ENCODE data around the gene UNC79. TPM values are rescaled to one million over a fixed set of nuclear protein-coding genes. Genes with fewer than 3 reads are reported as not detected.

Gene UNC79
- total RNA-seq, 6 experiments from 2014 or later, result 0.02 to 0.08 (median 0.05) TPM

GRCh38 chr14:93532541-93532940 is 101.8 kb downstream of the UNC79 start:
- no peak for TF ChIP-seq CTCF (IDR thresholded peaks at IDR 0.05)
- Mint-ChIP-seq H3K27me3 (ENCODE audit: insufficient read depth) (no peaks in the 10 kb centered on the region), H3K36me3 (ENCODE audit: low read depth) (no peaks in the 10 kb centered on the region), H3K9me3 (peaks cover 4% of the 10 kb centered on the region), H3K4me3 (no peak overlapping the region), H3K27ac (no peak overlapping the region), H3K4me1 (ENCODE audit: low read depth) (no peaks in the 10 kb centered on the region)
- DNase-seq, result no peak

- no peak overlapping the region for H3K4me3 Mint-ChIP-seq
- TF ChIP-seq CTCF (IDR thresholded peaks at IDR 0.05), result no peak
- no peaks in the 10 kb centered on the region; the same call in 1 of the 2 replicates for H3K27me3 Mint-ChIP-seq (ENCODE audit: insufficient read depth)
- no peak for DNase-seq
- H3K9me3 Mint-ChIP-seq, result peaks cover 4% of the 10 kb centered on the region
- H3K36me3 Mint-ChIP-seq (ENCODE audit: low read depth), result no peaks in the 10 kb centered on the region
- H3K4me1 Mint-ChIP-seq (ENCODE audit: low read depth), result no peaks in the 10 kb centered on the region
- no peak overlapping the region for H3K27ac Mint-ChIP-seq
These were observed 102.7 kb downstream of the UNC79 start for GRCh38 chr14:93533437-93533836.

- Mint-ChIP-seq H3K27me3 (ENCODE audit: insufficient read depth) (no peaks in the 10 kb centered on the region; the same call in 1 of the 2 replicates), H3K36me3 (ENCODE audit: low read depth) (no peaks in the 10 kb centered on the region), H3K27ac (no peak overlapping the region), H3K4me1 (ENCODE audit: low read depth) (no peaks in the 10 kb centered on the region), H3K4me3 (no peak overlapping the region), H3K9me3 (peaks cover 4% of the 10 kb centered on the region)
- no peak for DNase-seq
- no peak for TF ChIP-seq CTCF (IDR thresholded peaks at IDR 0.05)
These were observed 103.1 kb downstream of the UNC79 start for GRCh38 chr14:93533842-93534241.

- TF ChIP-seq CTCF (IDR thresholded peaks at IDR 0.05), result no peak
- Mint-ChIP-seq H3K4me3 (no peak overlapping the region), H3K36me3 (ENCODE audit: low read depth) (no peaks in the 10 kb centered on the region), H3K4me1 (ENCODE audit: low read depth) (no peaks in the 10 kb centered on the region), H3K27ac (no peak overlapping the region), H3K27me3 (ENCODE audit: insufficient read depth) (no peaks in the 10 kb centered on the region; the same call in 1 of the 2 replicates), H3K9me3 (no peaks in the 10 kb centered on the region; the same call in 1 of the 2 replicates)
- DNase-seq, result no peak
These were observed 104.8 kb downstream of the UNC79 start for GRCh38 chr14:93535537-93535936.

GRCh38 chr14:93536945-93537344 is 106.2 kb downstream of the UNC79 start:
- Mint-ChIP-seq H3K4me1 (ENCODE audit: low read depth) (no peaks in the 10 kb centered on the region), H3K27ac (no peak overlapping the region), H3K9me3 (no peaks in the 10 kb centered on the region; the same call in 1 of the 2 replicates), H3K4me3 (no peak overlapping the region), H3K27me3 (ENCODE audit: insufficient read depth) (no peaks in the 10 kb centered on the region; the same call in 1 of the 2 replicates), H3K36me3 (ENCODE audit: low read depth) (no peaks in the 10 kb centered on the region)
- TF ChIP-seq CTCF (IDR thresholded peaks at IDR 0.05), result 0 out of 2 replicates have a peak, but pooled peaks have one; percentile 16
- no peak for DNase-seq

GRCh38 chr14:93537951-93538350 is 107.2 kb downstream of the UNC79 start:
- no peak for DNase-seq
- H3K27ac Mint-ChIP-seq, result no peak overlapping the region
- H3K27me3 Mint-ChIP-seq (ENCODE audit: insufficient read depth), result no peaks in the 10 kb centered on the region; the same call in 1 of the 2 replicates
- no peaks in the 10 kb centered on the region for H3K4me1 Mint-ChIP-seq (ENCODE audit: low read depth)
- H3K36me3 Mint-ChIP-seq (ENCODE audit: low read depth), result no peaks in the 10 kb centered on the region
- no peaks in the 10 kb centered on the region; the same call in 1 of the 2 replicates for H3K9me3 Mint-ChIP-seq
- no peak overlapping the region for H3K4me3 Mint-ChIP-seq
- no peak for TF ChIP-seq CTCF (IDR thresholded peaks at IDR 0.05)

Data from HFFc6 (cell line).